ENCODE measurements around the gene DENND5A.
A peak's percentile ranks its signal among the peaks of the same experiment; 100 is the strongest.
"Not testable (repeated sequence)": the region's sequence is repeated elsewhere in the genome, so short reads cannot be mapped to it uniquely, and the experiment has no call there.

Gene DENND5A

DNA sequence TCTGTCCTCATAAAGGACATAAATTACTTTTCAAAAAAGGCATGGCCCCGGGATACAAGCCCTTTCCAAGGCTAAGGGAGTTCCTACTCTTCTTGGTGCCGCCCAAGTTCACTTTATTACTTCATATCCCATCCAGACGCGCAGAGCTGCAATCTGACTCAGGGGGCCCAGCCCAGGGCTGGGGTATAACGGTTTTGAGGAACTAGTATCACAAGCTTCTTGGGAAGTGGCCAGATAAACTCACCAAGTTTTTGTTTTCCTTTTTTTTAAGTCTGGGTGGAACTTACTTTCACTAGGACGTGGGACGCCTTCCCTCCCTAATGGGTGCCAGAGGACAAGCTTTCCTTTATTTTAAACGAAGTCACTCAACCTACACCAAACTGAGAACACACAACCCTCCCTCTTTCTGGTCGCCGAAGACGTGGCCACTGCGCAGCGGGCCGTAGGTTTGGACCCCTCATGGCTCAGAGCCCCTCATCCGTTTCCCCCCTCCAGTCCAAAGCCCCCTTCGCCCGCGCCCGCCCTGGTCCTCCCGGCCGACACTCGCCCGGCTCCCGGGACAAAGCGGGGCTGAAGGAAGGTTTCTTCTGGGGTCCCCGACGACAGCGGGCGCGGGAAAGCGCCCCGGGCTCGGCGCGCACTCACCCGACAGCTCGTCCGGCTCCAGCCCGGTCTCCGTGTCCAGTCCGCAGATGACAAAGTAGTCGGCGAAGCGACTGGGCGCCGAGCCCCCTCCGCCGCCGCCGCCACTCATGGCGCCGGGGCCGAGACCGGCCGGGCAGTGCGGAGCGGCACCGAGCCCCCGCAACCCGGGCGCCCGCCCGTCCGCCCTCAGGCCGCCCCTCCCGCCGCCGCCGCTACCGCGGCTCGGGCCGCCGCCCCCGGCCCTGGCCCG lies 587 bp downstream of the DENND5A start:
- peak; percentile 80 for DNase-seq (ENCODE audit: low read depth)

DNA sequence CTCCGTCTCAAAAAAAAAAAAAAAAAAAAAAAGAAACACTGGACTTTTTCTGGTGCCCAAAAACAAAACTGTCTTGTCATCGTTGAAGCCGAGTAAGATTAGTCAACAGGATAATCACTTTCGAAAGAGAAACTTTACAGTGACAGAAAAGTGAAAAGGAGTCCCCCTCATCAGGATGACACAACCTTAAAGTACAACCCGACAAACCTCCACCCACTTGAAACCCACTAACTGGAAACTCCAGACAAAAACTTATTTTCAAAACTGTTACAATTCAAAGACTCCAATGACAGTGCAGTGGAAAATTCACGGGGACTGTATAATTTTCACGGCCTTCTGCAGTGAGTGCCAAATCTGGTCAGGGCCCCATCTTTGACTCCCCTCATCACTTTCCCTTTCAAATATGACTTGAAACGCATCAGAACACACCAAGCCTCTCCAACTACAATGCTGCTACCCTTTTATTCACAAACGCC lies 1.3 kb downstream of the DENND5A start:
- no peak for DNase-seq (ENCODE audit: low read depth)

DNA sequence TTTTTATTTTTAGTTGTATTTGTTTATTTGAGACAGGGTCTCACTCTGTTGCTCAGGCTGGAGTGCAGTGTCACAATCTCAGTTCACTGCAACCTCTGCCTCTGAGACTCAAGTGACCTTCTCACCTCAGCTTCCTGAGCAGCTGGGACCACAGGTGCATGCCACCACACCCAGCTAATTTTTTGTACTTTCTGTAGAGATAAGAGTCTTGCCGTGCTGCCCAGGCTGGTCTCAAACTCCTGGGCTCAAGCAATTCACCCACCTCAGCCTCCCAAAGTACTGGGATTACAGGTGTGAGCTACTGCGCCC lies 4.4 kb downstream of the DENND5A start:
- not testable (repeated sequence) for DNase-seq (ENCODE audit: low read depth)

DNA sequence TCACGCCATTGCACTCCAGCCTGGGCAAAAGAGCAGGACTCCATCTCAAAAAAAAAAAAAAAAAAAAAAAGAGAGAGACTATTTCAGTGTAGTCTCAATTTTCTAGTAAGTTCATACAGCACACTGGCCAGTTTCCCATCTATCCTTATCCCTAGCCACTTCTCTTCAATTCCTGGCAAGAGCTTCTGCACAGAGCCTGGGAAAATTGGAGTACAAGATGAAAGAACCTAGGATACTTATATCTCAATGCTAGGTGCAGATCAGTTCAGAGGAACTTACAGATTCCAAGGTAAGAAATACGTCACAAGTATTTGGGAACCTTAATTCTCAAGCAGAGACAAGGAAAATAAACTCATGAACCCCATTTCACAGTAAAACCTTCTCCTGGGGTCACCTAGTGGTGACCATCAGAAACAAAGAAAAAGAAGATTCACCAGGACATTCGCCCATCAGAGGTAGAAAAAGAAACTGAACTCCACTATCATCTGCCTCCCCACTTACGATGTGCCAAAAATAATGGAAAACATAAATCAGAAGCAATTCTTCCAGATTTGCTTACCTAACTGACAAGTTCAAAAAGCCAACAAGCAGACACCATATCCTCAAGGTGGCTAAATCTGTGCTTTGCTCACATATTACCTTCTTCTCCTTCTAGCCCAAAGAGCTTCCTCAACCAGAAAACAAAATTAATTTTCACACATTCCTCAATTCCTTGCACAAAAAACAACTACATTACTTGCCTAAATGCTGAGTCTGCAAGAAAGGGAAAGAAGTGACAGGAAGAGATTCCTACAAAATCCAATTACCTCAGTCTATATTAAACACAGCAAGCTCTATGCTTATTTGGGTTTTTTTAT lies 4.9 kb downstream of the DENND5A start:
- no peak for DNase-seq (ENCODE audit: low read depth)

DNA sequence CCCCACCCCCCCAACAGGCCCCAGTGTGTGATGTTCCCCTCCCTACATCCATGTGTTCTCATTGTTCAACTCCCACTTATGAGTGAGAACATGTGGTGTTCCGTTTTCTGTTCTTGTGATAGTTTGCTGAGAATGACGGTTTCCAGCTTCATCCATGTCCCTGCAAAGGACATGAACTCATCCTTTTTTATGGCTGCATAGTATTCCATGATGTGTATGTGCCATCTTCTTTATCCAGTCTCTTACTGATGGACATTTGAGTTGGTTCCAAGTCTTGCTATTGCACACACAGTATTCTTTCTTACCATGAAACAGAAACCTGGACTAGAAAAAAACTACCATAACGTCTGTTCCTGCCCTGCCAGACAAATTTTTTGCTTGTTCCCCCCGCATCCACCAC lies 6.9 kb downstream of the DENND5A start:
- not testable (repeated sequence) for DNase-seq (ENCODE audit: low read depth)

DNA sequence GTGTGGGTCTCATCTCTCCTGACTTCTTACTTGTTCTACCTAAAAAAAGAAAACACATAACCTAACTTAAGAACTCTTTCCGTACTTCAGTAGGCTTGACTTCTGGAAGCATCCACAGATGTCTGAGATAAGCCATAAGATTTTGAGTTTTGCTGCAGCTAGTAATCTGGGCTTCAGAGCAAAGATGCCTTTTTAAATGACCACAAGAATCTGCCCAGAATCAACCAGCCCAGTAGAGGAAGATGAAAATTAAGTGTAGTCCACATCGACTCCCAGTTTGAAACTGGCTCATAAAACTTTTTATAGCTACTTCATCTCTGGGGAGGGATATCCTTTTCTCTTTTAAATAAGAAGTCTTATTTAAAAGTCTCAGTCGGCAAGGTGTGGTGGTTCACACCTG lies 10.7 kb downstream of the DENND5A start:
- DNase-seq (ENCODE audit: low read depth): no peak

DNA sequence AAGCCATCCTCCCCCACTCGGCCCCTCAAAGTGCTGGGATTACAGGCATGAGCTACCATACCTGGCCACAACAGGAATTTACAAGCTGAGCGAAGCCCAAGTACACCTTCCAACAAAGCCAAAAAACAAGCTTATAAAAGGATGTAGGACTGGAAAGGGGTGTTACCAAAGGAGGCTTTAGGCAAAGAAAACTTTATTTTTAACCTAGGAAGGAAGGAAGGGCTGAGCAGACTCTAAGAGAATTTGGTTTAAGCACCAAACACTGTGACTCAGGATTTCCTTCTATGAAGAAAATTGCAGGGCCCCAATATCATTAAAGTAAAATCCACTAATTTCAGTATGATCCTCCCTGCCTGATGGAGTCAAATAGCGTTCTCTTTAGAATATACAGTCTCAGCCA lies 12.1 kb downstream of the DENND5A start:
- DNase-seq (ENCODE audit: low read depth): no peak

DNA sequence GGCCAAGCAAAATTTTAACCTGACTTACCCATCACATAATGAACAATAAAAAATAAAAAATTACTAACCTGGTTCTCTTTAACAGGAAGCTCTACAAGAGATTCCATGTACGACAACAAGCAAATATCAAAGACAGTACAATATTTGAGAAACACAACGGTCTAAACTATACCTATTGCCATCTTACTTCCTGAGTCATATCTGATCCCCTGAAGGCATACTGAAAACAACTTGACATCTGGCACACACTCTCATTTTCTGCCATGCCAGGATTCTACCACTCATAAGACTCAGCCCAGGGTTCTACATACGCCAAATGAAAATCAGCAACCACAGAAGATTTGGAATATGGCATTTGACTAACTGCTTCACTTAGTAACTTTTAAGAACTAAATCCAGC lies 13.8 kb downstream of the DENND5A start:
- no peak for DNase-seq (ENCODE audit: low read depth)

DNA sequence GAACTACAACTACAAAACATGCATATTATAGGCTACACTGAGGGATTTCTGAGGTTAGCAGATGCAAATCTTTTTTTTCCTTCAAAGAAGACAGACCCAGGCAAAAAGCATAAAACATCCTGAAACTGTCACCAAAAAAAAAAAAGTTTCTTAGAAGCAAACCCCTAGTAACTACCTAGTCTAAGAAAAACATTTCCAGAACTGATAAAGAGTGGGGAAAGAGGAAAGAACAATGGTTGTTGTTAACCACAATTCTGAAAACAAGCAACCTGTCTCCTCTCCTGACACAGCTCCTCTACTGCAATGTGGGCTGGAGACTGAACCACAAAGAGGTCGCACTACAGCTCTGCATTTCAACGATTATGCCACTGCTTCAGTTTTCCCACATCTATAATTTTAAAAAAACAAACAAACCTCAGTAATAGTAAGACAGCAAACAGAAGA lies 15.0 kb downstream of the DENND5A start:
- no peak for DNase-seq (ENCODE audit: low read depth)

DNA sequence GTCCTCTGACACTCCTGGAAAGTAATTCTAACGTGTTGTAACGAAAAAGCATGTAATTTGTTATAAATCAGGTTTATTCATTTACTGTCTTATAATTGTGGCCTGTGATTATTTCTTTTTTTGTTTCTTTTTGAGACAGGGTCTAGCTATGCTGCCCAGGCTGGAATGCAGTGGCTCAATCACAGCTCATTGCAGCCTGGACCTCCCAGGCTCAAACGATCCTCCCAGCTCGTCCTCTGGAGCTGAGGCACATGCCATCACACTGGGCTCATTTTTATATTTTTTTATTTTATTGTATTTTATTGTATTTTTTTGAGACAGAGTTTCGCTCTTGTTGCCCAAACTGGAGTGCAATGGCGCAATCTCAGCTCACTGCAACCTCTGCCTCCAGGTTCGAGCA lies 15.9 kb downstream of the DENND5A start:
- DNase-seq (ENCODE audit: low read depth): no peak

DNA sequence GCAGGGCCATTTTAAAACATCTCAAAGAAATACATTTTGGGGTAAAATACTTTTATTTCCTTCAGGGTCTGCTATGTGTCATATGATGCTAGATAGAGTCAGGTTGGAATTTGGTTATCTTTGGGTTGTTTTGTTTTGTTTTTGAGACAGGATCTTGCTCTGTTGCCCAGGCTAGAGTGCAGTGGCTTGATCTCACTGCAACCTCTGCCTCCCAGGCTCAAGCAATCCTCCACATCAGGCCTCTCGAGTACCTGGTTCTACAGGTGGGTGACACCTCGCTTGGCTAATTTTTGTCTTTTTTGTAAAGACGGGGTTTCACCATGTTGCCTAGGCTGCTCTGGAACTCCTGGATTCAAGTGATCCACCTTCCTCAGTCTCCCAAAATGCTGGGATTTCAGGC lies 17.3 kb downstream of the DENND5A start:
- no peak for DNase-seq (ENCODE audit: low read depth)

DNA sequence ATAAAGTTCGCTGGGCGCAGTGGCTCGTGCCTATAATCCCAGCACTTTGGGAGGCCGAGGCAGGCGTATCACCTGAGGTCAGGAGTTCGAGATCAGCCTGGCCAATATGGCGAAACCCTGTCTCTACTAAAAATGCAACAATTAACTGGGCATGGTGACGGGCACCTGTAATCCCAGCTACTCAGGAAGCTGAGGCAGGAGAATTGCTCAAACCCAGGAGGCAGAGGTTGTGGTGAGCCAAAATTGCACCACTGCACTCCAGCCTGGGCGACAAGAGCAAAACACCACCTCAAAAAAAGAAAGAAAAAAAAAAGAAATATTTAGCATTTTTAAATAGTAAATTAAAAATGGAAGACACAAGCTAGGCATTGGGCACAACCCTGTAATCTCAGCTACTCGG lies 28.9 kb downstream of the DENND5A start:
- not testable (repeated sequence) for DNase-seq (ENCODE audit: low read depth)

DNA sequence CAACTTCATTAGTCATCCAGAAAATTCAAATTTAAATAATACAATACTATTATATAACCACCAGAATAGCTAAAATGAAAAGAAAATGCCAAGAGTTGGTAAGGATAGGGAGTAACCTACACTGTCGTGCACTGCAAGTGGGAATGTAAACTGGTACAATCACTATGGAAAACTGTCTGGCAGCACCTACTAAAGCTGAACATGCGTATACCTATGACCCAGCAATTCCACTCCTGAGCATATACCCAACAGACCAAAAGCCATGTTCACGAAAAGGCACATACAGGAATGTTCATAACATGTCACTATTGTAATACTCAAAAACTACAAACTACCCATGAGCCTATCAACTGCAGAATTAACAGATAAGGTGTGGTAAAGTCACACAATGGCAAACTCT lies 32.7 kb downstream of the DENND5A start:
- DNase-seq (ENCODE audit: low read depth): no peak

DNA sequence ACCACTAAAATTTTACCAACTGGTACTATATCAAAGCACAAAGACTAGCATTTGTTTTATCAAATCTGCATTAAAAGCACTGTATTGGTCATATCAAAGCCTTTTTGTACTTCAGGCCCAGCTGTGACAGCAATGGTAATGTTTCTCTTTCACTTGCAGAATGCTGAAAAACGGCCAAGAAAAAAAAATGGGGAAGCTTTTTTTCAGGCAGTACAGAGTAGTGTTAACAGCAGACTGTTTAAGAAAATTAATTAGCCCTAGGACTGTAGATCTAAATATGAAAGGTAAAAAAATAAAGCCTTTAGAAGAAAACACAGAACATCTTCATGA lies 33.3 kb downstream of the DENND5A start:
- DNase-seq (ENCODE audit: low read depth): no peak

DNA sequence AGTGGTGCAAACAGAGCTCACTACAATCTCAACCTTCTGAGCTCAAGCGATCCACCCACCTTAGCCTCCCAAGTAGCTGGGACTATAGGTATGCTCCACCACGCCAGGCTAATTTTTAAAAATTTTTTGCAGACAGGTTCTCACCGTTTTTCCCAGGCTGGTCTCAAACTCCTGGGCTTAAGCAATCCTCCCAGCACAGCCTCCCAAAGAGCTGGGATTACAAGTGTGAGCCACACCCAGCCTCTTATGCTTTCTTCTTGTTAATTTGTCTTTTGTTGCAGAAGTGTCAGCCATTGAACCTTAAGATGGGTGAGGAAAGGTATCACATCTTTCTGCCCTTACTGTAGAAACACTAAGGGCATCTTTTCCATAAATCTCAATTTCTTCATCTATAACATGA lies 34.9 kb downstream of the DENND5A start:
- DNase-seq (ENCODE audit: low read depth): no peak

DNA sequence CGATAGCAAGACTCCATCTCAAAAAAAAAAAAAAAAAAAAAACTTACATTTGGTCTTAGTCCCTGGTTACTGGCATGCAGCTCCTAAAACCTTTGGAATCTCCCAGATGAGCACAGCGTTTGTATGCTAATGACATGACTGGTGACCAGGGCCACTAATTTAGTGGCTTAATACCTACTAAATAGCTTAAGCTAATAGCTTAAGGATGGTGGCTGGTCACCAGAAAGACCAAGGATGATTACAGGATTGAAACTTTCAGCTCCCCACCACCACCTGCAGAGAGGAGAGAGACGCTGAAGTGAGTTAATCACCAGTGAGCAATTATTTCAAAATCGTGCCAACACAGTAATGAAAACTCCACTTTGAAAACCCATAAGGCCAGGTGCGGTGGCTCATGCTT lies 37.1 kb downstream of the DENND5A start:
- DNase-seq (ENCODE audit: low read depth): no peak

DNA sequence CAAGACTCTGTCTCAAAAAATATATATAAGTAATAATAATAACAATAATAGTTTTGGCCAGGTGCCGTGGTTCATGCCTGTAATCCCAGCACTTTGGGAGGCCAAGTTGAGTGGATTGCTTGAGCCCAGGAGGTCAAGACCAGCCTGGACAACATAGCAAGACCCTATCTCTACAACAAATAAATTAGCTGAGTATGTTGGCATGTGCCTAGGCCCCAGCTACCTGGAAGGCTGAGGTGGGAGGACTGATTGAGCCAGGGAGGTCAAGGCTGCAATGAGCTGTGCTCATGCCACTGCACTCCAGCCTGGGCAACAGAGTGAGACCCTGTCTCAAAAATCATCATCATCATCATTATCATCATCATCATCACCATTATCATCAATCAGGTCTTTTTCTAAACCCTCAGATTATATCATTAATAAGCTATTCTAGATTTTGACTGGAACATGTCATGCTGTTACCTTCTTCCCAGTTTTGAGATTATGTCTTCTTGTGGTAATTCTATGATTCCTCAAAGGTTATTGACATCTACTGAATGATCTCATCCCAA lies 39.3 kb downstream of the DENND5A start:
- DNase-seq (ENCODE audit: low read depth): no peak

DNA sequence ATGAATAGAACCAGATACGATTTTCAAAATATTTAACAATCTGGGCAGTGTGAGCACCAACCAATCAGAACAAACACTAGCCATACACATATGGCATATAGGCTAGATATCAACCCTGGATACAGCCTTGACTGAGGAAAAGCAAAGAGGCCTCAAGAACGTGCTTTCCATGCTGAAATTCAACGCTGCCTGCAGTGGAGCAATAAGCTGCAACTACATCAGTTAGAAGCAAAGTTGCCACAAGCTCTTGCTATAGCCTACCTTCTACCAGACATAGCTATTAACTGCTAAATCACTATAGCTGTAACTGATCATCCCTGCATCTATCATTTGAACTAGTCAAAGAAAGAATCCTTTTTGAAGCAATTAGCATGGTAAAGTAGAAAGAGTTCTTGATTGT lies 42.5 kb downstream of the DENND5A start:
- DNase-seq (ENCODE audit: low read depth): no peak

DNA sequence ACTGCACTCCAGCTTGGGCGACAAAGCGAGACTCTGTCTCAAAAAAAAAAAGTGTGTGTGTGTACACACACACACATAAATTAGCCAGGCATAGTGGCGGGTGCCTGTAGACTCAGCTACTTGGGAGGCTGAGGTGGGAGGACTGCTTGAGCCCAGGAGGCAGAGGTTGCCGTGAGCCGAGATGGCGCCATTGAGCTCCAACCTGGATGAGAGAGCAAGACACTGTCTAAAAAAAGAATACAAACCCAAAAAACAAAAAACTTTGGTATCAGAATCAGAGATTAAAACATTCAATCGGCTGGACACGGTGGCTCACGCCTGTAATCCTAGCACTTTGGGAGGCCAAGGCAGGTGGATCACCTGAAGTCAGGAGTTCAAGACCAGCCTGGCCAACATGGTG lies 44.3 kb downstream of the DENND5A start:
- not testable (repeated sequence) for DNase-seq (ENCODE audit: low read depth)

DNA sequence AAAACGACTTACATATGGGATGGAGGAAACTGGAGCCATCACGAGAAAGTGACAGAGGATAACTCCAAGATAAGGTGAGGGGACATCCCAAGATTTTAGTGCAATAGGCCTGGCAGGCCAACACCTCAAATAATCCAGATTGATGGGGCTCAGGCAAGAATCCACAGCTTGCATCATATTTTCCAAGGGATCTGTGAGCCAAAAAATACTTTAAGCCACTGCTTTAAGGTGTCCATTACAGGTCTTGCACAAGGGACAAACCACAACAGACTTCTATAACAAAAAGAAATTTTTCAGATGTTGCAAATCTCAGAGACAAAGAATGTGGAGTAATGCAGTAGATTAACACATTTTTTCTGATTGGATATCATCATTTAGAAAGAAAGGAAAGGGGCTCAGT lies 45.6 kb downstream of the DENND5A start:
- peak; percentile 84 for DNase-seq (ENCODE audit: low read depth)

DNA sequence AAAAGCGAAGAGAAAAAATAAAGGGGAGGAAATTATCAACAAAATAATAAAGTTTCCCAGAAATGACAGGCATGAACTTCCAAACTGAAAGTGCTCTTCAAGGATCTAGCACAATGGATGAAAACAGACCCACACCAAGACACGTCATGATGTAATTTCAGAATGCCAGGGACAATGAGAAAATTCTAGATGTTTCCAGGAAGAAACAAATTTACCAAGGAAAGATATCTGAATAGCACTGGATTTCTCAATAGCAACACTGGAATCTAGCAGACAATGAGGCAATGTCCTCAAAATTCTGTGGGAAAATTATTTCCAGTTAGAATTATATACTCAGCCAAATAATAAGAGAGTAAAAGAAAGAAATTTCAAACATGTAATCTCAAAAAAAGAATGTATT lies 46.0 kb downstream of the DENND5A start:
- peak; percentile 31 for DNase-seq (ENCODE audit: low read depth)

DNA sequence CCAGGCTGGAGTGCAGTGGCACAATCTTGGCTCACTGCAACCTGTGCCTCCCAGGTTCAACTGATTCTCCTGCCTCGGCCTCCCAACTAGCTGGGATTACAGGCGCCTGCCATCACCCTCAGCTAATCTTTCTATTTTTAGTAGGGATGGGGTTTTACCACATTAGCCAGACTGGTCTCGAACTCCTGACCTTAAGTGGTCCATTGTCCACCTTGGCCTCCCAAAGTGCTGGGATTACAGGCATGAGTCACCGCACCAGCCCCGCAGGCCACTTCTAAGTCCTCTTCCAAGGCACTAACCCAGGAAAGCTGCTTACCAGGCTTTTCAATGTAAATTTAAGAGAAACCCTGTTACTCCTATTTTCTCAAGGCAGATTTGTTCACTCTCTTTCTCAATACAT lies 50.4 kb downstream of the DENND5A start:
- DNase-seq (ENCODE audit: low read depth): no peak

DNA sequence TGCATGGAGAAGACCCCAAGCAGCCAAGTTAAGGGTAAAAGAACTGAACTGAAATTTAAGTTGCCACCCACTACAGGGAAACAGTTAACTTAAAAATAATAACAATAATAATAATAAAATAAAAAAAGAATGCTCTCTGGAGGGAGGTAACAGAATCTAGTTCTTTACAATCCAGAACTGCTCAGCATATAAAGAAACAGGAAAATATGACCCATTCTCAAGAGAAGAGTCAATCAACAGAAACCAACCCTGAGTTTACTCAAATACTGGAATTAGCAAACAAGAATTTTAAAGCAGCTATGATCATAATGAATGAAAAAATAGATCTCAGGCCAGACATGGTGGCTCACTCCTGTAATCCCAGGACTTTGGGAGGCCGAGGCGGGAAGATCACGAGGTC lies 53.8 kb downstream of the DENND5A start:
- no peak for DNase-seq (ENCODE audit: low read depth)

Data from fibroblast of the conjunctiva (primary cell).